Measurements from ENCODE around the gene PKN3.

- TF ChIP-seq GATA2 (IDR thresholded peaks at IDR 0.05; ENCODE audit: low read depth, low read length) (no peak), GATA3 (IDR thresholded peaks at IDR 0.05; ENCODE audit: low read depth, low read length) (no peak)
Observed at GRCh38 chr9:128656416-128657343, 45.6 kb upstream of the PKN3 start, which contains the start of gene DYNC2I2.

Measured in SH-SY5Y (cell line).